Stimulated activated CD8-positive, alpha-beta memory T cell treated with anti-CD3 and anti-CD28 coated beads, Interleukin-4, amount 100 ng/mL, for 1 hour (primary cell): Measurements from ENCODE around the gene ARHGAP24.

Source experiments
- DNase-seq, 2 donors: peaks; one replicate each; pipeline ENCODE4 v3.0.0-alpha.2; 2020; ENCODE audit warnings: low read depth in 2 of 2, low spot score in 1 of 2

Gene ARHGAP24

DNA sequence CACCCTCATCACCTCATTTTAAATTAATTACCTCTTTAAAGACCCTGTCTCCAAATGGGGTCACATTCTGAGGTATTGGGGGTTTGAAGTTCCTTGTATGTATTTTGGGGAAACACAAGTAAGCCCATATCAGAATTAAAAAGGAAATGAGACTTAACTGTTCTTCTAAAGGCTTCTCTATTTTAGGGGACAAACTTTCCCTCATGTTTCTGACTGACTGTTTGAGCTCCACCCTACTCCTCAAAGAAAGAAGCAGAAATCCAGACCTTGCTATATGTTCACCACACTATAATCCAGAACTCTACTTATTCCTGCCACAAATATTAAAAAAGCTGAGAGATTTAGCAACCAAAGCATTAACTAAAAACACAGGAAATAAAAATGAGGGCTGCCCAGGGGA is 258.8 kb downstream of the ARHGAP24 start:
- no peak for DNase-seq

DNA sequence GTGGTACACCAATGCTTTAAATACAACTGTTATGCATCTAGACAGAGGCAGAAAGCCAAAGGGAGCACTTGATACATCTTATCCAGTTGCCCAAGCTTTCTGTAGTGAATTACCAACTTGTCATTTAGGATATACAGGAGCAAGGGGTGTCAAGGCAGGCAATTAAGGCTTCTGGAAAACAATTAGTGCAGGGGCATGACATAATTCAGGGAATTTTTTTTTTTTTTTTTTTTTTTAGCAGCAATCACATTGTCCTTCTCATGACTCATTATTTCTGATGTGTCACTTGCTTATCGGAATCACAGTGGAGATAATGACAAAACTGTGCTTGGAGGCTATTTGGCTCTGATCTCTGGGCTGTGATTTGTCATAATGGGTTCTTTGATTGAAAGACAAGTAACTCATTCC is 259.5 kb downstream of the ARHGAP24 start:
- DNase-seq: no peak

DNA sequence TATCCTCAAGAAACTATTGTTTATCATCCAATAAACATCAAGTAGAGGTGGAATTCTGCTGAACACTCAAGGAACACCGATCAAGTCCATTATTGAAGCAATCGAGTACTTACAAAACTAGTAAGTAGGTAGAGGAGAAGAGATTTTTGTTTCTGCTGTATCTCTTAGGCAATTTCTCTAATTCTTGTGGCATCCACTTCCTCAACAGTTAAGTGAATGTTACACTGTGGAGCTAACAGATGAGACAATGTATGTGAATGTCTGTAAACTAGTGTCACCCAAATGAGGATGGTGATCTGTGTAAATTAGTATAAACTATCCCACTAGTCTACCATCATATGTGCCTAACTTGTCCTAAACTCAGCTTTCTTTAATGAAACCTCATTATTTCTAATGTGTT is 261.6 kb downstream of the ARHGAP24 start:
- no peak for DNase-seq

DNA sequence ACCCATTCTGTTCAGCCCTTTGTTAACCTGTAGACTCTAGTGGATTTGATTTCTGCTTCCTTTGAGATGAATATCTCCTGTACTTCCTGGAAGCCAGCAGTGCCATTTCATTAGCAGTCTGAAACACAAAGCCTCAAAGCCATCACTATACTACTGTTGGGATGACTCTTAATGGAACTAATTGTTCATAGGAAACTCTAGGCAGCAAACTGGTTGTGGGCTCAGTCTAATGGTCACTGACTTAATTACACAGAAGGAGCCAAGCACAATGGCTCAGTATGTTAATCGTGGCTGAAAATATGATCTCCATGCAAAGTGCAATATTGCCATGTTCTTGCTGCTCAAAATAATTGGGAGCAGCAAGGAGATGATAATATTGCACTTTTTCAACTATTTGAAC is 262.3 kb downstream of the ARHGAP24 start:
- DNase-seq: no peak

DNA sequence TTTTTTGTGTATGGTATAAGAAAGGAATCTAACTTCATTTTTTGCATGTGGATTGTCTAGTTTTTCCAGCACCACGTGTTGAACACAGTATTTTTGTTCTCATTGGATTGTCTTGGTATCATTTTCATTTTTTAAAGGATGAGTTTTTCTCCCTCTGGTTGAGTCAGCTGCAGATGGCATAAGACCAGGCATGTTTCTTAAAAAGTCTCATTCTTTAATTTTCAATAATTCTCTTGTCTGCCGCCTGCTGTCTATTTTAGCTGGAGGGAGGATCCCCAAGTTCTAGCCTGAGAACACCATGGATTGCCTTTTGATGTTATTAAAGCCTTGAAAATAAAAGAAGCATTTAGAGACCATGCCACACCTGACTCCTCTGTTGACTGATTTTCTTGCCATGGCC is 263.8 kb downstream of the ARHGAP24 start:
- no peak for DNase-seq

DNA sequence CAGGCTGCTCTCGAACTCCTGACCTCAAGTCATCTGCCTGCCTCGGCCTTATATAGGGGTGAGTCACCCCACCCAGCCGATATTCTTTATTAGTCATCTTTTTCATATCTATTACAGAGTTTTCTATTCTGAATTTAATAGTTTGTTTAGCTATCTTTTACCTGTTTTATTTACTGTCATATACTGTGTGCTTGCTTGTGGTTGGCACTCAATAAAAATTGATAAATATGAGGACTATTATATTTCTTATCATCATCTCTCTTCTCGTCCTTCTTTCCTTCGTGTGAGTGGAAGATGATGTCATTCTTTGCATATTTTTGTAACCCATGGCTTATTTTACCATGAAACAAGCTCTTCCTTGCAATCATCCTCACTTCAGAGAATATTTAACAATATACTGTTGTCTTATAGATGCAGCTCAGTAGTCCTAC is 265.5 kb downstream of the ARHGAP24 start:
- DNase-seq: no peak

DNA sequence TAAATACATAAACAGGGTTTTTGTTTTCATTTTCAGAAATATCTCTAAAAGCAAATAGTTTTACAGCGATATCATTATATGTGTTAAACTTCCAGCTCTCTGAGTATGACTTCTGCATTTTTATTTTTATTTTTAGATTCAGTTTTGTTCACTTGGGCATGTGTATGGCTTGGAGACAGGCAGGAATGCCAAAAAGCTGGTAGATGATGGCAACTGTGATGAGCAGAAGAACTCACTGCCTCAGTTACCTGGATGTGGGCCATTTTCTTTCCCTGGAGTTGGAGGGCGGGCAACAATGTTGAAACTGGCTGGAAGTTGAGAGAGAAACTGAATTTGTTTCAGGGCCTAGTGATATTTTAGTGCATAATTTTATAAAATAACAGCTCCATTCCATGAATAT is 266.4 kb downstream of the ARHGAP24 start:
- no peak for DNase-seq

DNA sequence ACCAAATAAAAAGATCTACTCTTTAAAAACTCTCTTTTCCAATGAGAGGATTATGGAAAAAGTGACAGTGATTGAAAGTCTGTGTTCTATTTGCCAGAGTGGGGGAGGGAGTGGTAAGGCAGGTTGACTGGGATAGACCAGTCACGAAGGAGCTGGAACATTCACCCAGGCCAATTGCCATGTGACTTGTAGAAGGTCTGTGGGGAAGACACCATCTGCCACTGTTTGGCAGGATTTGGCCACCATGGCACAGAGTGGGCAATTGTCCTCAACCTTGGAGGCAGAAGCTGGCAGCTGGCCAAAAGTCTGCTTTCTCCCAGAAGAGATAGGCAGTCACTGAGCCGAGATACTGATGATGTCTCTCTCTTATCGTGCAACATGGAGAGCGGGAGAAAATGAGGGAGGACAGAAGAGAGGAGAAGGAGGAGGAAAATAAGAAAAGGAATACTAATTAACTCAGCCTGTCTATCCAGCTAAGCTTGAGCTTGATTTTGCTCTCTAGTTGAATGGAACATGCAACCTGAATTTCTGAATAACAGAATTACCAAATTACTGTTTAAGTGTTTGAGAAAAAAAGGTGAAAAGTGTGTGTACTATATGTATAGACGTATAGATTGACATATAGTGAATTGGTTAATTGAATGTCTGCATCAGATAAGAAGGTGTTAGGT is 267.1 kb downstream of the ARHGAP24 start:
- DNase-seq: no peak

DNA sequence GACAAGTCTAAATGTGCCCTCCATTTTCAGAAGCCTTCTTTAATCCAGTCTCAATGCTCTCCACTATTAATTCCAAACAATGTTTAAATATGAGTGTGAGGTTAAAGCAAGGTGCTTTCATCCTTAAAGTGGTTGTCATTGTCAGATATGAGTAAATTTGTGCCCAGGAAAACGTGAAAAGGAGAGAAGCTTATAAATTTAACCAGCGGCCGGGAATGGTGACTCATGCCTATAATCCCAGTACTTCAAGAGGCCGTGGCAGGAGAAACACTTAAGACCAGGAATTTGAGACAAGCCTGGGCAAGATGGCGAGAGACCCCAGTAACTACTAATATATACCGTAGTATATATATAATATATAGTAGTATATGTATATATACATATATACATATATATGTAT is 270.0 kb downstream of the ARHGAP24 start:
- no peak for DNase-seq

DNA sequence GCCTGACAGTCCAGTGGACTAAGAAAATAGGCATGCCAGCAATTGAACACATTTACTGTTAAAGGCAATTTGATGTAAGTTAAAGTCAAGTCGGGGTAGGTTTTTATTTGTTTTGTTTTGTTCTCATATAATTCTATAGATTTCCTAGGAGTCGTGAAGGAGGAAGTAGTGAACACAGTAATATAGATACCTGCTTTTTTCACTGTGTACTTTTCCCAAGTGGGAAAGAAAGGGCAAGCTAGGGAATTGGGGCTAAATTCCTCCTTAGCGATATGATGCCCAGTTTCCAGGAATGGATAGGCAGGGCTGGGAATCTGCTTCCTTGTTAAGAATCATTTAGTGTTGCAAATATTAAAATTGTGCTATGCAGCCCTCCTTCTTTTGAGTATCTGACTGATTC is 271.0 kb downstream of the ARHGAP24 start:
- DNase-seq: no peak

DNA sequence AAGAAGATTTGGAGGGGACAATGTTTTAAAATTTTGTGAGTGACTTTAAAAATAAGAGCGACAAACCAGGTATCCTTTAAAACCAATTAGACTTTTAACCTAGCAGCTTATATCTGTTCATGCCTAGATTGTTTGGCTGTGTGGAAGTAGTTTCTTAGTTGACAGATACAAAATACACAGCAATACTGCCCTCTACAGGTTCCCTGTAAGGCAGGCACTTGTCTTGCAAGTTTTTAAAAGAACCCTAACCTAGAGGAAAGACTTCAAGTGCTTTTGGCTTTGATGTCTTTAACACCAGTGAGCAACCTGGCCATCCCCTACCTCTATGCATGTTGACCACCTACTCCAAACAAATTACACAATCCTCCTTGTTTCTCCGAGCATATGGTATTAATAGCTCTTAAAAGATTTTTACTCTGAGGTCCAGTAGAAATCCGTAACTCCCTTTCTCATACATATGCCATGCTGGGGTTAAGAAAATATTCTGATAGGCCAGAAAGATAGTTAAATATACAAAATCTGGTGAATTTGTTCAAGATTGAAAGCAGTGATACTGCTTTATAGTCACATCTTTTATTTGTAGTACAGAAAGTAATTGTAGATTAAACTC is 273.0 kb downstream of the ARHGAP24 start:
- DNase-seq: no peak

DNA sequence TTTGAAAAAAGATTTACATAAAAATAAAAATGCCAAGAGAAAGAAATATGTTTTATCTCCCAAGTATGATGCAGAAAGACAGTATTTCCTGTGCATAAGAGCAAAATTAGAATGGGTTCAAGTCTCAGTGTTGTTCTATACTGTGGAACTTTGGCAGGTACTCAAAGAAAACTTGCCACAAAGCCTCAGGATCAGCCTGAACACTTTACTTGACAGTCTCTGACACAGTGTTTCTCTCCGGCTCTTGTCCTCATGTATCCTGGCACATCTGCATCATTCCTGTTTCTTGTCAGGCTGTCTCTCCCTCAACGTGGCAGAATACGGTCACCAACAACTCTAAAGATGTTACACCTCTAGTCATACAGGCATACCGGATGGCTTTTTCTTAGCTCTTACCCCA is 273.7 kb downstream of the ARHGAP24 start:
- DNase-seq: no peak

DNA sequence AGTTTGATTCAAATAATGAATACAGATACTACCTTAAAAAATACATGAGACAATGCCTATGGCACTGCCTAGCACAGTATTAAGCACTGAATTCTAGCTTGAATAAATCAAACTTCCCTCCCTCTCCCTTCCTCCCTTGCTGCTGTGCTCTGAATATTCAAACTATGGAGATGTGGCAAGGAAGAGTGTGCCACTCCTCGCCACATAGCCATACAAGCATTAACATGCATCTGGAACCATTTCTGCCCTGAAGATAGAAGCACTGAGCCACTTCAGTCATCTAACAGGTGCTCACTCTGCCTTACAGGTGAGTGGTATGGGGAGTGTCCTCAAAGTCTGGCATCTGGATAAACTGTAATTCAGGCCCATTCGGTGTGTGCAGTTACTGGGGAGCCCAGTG is 276.9 kb downstream of the ARHGAP24 start:
- DNase-seq: no peak

DNA sequence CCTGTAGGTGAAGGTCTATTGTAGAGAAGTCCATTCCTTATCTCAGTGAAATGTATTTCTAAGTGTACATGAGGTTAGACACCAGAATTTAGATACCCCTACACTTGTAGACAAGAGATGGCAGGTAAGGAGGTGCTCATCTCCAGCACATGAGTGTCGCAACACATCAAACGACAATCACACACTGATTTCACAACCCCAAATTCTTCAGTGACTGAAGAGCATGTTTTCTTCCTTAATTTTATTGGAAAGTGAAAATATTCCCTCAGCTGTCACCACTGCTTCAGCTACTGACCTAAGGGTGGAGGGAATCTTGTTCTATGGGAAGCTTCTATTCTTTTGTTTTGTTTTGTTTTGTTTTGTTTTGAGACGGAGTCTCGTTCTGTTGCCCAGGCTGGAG is 280.3 kb downstream of the ARHGAP24 start:
- no peak for DNase-seq

DNA sequence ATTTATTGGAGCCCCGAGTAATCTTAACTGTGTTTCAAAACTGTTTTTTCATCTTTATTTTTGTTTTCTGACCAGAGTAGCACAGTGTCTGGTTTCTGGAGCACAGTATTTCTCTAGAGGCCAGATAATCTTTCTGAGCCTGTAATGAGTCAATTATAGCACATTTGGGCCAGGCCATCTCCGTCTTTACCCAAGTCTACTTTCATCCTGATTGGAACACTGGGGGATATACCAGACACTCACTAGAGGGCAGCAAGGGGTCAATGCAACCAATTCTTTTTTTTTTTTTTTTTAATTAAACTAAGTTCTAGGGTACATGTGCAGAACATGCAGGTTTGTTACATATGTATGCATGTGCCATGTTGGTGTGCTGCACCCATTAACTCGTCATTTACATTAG is 282.0 kb downstream of the ARHGAP24 start:
- DNase-seq: no peak

DNA sequence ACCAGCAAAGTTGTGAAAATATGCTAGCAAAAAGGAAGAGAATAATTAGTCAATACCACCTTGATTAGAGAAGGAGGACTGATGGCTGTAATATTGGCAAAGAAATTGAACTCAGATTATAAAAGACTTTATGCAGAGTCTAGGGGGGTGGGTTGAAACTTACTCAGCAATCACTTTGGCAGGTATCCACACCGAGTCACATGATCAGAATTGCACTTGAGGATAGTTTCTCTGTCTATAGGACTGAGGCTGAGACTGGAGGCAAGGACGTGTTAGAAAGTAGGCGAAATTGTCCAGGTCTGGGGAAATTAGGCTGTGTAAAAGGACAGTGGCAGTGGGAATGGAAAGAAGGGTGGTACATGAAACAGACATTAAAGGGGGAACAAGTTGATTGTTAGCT is 284.4 kb downstream of the ARHGAP24 start:
- no peak for DNase-seq

DNA sequence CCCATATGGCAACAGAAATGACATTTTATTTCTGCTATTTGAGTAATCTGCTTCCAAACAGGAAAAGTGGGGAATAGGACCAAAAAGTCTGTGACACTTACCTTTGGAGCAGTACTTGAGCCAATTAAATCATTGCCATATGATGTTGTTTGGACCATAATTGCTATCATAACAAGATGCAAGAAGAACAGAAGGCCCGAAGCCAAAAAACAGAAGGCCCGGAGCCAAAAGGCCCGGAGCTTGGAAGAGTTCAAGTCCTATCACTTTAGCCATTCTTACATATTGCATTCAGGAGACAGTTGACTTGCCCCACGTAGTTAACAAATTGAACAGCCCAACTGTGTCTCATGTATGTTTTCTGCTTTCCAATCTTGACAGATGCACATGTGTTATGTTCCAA is 285.6 kb downstream of the ARHGAP24 start:
- DNase-seq: no peak

DNA sequence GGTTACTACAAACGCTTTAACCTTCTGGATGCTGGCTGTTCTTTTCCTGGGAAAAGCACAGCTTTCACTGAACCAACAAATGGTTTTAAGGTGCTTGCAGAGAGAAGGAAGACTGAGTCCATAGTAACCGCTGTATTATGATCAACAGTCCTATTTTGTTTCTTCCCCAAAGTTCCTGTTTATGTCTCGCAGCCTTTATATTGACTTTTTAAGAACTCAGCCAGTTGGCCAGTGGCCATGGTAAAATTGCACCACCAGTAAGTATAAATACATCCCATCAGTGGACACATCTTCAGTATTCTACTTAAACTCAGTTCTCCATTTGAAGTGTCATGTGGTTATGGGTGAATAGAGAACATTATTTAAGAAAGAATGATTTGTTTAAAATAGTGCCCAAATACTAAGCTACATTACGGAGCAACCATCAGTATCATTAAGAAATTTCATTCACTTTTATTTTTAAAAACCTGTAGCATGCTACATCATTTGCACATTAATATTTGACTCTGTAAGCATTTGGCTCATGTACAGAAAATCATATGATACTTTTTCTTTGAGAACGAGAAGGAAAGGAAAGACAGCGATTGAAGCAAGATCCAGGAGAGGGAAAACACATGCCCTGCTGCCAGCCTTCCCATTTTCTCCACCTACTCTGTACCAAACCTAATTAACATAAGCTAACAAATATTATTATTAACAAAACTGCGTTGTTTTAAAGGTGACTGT is 287.0 kb downstream of the ARHGAP24 start:
- no peak for DNase-seq

DNA sequence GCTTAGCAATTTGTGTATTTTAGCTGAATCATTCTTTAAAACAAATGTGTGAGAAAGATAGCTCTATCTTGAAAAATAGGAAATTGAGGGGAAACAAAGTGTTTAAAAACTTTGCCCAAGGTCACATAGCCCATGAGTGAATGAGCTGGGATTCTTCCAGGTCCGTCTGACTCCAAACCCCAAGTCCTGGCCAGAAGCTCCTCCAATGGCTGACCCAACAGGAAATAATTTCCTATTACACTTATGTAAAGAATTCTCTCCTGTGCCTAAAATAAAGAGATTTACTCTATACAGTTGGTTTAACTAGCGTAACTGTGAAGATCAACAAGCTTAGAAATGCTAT is 287.6 kb downstream of the ARHGAP24 start:
- no peak for DNase-seq

DNA sequence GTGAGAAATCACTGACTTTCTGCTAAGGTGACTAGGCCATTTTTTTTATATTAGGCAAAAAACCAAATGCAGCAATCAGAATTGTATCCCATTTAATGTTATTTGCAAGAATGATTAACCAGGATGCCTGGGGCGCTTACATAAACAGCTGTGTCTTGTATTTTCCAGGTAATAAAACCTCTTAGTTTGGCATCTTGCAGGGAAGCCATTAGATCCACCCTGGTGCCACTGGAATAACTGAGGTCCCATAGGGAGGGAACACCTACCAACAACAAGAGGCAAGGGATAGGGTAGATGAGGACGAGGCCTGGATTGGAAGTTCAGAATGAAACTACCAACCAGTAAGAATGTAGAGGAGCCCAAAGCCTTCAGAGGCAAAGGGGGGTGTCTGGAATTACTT is 288.3 kb downstream of the ARHGAP24 start:
- DNase-seq: no peak

DNA sequence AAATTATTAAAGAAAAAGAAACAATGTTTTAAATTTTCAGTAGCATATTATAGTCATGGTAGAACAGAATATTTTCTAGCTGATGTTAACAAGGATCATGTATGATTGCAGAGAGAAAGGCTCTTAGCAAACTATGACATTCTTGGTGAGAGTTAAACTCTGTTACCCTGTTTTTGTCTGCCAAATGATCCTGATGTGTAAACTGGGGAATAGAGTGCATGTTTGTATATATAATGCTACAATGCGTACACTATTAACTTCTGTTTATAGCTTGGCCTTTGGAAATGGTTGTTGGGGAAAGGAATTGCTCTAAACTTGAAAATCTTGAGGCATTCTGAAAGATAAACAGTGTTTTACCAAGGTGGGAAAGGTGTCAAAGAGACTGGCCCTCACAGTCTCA is 292.7 kb downstream of the ARHGAP24 start:
- DNase-seq: no peak

DNA sequence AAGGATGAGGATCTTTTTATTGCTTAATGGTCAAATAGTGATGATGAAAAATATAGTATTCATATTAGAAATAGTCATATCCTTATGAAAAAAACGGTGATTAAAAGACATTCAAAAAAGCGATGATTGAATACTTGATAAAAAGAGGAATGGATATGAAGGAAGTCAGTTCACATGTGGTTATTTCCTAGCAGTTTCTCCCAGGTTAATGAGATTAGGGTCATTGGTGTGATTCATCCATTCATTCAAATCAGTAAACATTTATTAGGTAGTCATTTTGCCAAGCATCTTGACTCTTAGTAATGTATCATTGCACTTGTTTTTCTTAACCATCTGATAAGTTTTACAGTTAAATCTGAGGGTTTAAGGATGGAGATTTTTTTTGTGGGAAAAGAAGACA is 294.1 kb downstream of the ARHGAP24 start:
- no peak for DNase-seq

DNA sequence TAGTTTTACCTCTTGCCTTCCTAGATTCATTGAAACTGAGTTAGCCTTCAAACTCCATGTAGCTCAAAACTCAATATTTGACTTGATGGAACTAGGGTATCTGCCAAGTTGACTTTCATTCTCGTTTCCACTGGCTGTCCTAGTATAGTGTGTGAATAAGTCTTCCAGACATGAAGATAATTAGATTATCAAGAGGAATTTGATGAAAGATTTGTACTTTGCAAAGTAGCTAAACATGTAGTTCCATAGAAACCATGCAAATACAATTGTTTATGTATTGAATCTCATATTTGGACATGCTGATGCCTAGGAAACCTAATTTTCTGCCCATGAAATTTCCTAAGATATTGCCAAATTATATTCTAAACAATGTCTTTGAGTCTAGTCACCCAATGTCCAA is 297.5 kb downstream of the ARHGAP24 start:
- DNase-seq: no peak
